ENCODE data around the gene XPC.

Gene XPC

DNA sequence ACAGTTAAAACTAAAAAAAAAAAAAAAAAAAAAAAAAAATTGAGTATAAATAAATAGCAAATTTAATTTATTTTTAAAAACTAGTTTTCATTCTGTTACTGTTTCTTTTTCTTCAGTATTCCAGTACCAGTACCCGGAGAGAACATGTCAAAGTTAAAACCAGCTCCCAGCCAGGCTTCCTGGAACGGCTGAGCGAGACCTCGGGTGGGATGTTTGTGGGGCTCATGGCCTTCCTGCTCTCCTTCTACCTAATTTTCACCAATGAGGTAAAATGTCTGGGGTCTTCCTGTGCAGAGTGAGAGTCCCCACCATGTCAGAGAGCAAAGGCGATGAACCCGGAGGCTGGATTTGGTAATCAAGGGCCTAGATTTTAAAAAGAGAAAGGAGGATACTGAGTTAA is 49.1 kb downstream of the XPC start:
- ChIA-PET CTCF (interaction anchor here (1.8 kb wide), 1 partner anchor 16 kb away, joined by 4 read pairs; no protein-coding TSS in a partner anchor), POLR2A (interaction anchor here (0.6 kb wide), 1 partner anchor 377 kb away, joined by 4 read pairs; no protein-coding TSS in a partner anchor)
- no peak overlapping the region for H3K27ac ChIP-seq (ENCODE audit: insufficient read depth in 1 of 2, low read depth in 1 of 2, low read length in 2 of 2, poor library complexity in 1 of 2, severe bottlenecking in 2 of 2)

DNA sequence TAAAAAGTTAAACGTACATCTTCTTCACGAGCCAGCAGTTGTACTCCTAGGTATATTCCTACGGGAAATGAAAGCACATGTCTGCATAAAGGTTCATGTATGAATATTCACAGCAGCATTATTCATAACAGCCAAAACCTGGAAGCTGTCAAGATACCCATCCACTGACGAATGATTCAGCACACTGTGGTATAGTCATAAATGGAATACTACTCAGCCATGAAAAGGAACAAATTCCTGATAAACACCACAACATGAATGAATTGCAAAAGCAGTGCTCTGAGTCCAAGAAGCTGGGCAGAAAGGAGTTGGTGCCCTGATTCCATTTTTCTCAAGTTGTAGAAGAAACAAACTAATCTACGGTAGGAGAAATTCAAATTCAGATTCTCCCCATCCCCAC is 49.7 kb downstream of the XPC start:
- CTCF ChIA-PET, result interaction anchor here (1.4 kb wide), 2 partner anchors 9 to 10 kb away, joined by 4 read pairs; no protein-coding TSS in a partner anchor
- POLR2A ChIA-PET, result interaction anchor here (0.6 kb wide), 1 partner anchor 377 kb away, joined by 4 read pairs; no protein-coding TSS in a partner anchor
- DNase-seq, result no peak
- peaks cover 2 to 28% (median 24%) of the 10 kb centered on the region in 4 experiments for H3K4me1 ChIP-seq (ENCODE audit: control extremely low read depth in 1 of 4, control insufficient read depth in 4 of 4, insufficient read depth in 4 of 4, low read length in 3 of 4)
- no peaks in the 10 kb centered on the region for H3K27me3 ChIP-seq (replicated peaks in 2 of 5; ENCODE audit: control insufficient read depth in 4 of 5, insufficient read depth in 5 of 5, low read length in 4 of 5)
- H3K4me3 ChIP-seq (ENCODE audit: control insufficient read depth in 1 of 7, extremely low read depth in 1 of 7, insufficient read depth in 4 of 7, low read depth in 2 of 7, low read length in 6 of 7), result no peak overlapping the region
- WGBS (ENCODE audit: insufficient coverage), result 100% methylated on average over 2 of the region's 5 CpGs
- H3K36me3 ChIP-seq (ENCODE audit: control insufficient read depth in 4 of 4, insufficient read depth in 4 of 4, low read length in 3 of 4), result peaks cover 16 to 63% (median 54%) of the 10 kb centered on the region in 4 experiments
- no peak overlapping the region for H3K27ac ChIP-seq (ENCODE audit: insufficient read depth in 1 of 2, low read depth in 1 of 2, low read length in 2 of 2, poor library complexity in 1 of 2, severe bottlenecking in 2 of 2)
- no peaks in the 10 kb centered on the region for H3K9me3 ChIP-seq (ENCODE audit: control extremely low read depth in 1 of 5, control insufficient read depth in 4 of 5, insufficient read depth in 2 of 5, low read depth in 1 of 5, low read length in 4 of 5)

More for the DNA sequence above, 49.1 kb downstream of the XPC start:
- H3K9me3 ChIP-seq (ENCODE audit: control extremely low read depth in 1 of 5, control insufficient read depth in 4 of 5, insufficient read depth in 2 of 5, low read depth in 1 of 5, low read length in 4 of 5), result no peaks in the 10 kb centered on the region
- H3K4me1 ChIP-seq (ENCODE audit: control extremely low read depth in 1 of 4, control insufficient read depth in 4 of 4, insufficient read depth in 4 of 4, low read length in 3 of 4), result peaks cover 2 to 22% (median 19%) of the 10 kb centered on the region in 4 experiments
- no peak overlapping the region for H3K4me3 ChIP-seq (ENCODE audit: control insufficient read depth in 1 of 7, extremely low read depth in 1 of 7, insufficient read depth in 4 of 7, low read depth in 2 of 7, low read length in 6 of 7)
- peaks cover 18 to 69% (median 59%) of the 10 kb centered on the region in 4 experiments for H3K36me3 ChIP-seq (ENCODE audit: control insufficient read depth in 4 of 4, insufficient read depth in 4 of 4, low read length in 3 of 4)
- DNase-seq, result no peak
- H3K27me3 ChIP-seq (replicated peaks in 2 of 5; ENCODE audit: control insufficient read depth in 4 of 5, insufficient read depth in 5 of 5, low read length in 4 of 5), result no peaks in the 10 kb centered on the region
- WGBS (ENCODE audit: insufficient coverage), result 92% methylated on average over 4 of the region's 6 CpGs

DNA sequence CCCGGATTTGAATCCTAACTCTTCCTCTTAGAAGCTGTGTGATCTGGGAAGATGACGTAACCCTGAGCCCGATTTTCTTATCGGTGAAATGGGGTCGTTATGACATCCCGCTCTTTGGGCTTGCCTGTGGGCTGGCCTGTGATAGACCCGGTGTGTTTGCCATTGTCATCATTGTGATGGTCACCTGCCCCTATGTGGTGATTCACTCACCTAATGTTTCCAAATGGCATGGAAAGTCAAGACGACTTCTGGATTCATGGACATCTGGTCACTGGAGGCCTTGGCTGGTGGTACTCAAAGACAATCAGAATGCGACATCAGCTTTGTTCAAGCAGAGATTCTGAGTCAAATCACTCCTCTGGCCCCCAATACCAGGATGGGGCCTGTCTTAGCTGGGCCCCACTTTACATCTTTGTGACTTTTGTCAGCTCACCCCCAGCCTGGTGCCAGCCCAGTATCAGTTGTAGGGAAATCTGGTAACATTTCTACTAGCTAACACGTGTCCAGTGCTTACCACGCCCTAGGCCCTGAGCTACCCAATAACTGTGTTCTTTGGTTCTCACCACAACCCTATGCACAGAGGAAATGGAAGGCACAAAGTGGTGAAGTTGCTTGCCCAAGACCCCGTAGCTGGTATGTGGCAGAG is 50.8 kb downstream of the XPC start:
- peaks cover 14 to 53% (median 43%) of the 10 kb centered on the region in 4 experiments for H3K36me3 ChIP-seq (ENCODE audit: control insufficient read depth in 4 of 4, insufficient read depth in 4 of 4, low read length in 3 of 4)
- no peak for DNase-seq
- 95% methylated on average over 12 of the region's 12 CpGs for WGBS (ENCODE audit: insufficient coverage)
- ChIA-PET POLR2A (interaction anchor here (1.3 kb wide), 1 partner anchor 18 kb away, joined by 4 read pairs; no protein-coding TSS in a partner anchor), CTCF (interaction anchor here (1.4 to 4.2 kb wide), 4 partner anchors 9 to 18 kb away, joined by 4 to 30 read pairs (median 4); no protein-coding TSS in a partner anchor)
- H3K9me3 ChIP-seq (ENCODE audit: control extremely low read depth in 1 of 5, control insufficient read depth in 4 of 5, insufficient read depth in 2 of 5, low read depth in 1 of 5, low read length in 4 of 5), result no peaks in the 10 kb centered on the region
- peak overlapping the region in 1 of 2 experiments; percentile 3 for H3K27ac ChIP-seq (ENCODE audit: insufficient read depth in 1 of 2, low read depth in 1 of 2, low read length in 2 of 2, poor library complexity in 1 of 2, severe bottlenecking in 2 of 2)
- H3K4me3 ChIP-seq (ENCODE audit: control insufficient read depth in 1 of 7, extremely low read depth in 1 of 7, insufficient read depth in 4 of 7, low read depth in 2 of 7, low read length in 6 of 7), result no peak overlapping the region
- peaks cover 2 to 38% (median 30%) of the 10 kb centered on the region in 4 experiments for H3K4me1 ChIP-seq (ENCODE audit: control extremely low read depth in 1 of 4, control insufficient read depth in 4 of 4, insufficient read depth in 4 of 4, low read length in 3 of 4)
- no peaks in the 10 kb centered on the region for H3K27me3 ChIP-seq (replicated peaks in 2 of 5; ENCODE audit: control insufficient read depth in 4 of 5, insufficient read depth in 5 of 5, low read length in 4 of 5)

DNA sequence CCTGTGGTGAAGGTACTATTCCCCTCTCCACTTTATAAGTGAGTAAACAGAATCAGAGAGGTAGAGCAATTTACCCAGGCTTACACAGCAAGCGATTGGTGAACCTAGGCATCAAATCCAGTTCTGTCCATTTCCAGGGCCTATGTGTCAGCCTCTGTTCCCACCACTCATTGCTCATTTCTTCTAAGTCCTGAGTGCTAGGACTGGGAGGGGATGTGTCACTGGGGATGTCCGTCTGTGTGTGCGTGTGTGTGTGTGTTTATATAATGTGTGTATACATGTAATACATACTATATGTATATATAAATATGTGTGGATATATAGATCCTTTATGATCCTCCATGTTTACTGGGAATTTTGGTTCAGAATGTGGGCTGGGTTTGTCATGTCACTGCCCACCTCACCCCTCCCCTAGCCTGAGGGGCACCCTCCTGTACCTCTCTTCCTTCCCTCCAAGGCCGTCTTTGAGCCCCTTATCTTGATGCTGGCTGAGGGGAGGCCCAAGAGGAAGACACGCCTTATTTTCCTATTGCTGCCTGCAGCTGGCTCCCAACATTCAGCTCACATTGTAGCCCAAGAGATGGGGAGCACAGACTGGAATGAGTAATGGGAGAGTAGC is 51.4 kb downstream of the XPC start:
- Histone ChIP-seq H3K27me3 (replicated peaks in 2 of 5; ENCODE audit: control insufficient read depth in 4 of 5, insufficient read depth in 5 of 5, low read length in 4 of 5) (no peaks in the 10 kb centered on the region), H3K27ac (ENCODE audit: insufficient read depth in 1 of 2, low read depth in 1 of 2, low read length in 2 of 2, poor library complexity in 1 of 2, severe bottlenecking in 2 of 2) (peak overlapping the region in 1 of 2 experiments; percentile 54), H3K4me3 (ENCODE audit: control insufficient read depth in 1 of 7, extremely low read depth in 1 of 7, insufficient read depth in 4 of 7, low read depth in 2 of 7, low read length in 6 of 7) (peak overlapping the region in 2 of 7 experiments; percentile 89 to 92), H3K4me1 (ENCODE audit: control extremely low read depth in 1 of 4, control insufficient read depth in 4 of 4, insufficient read depth in 4 of 4, low read length in 3 of 4) (peaks cover 2 to 42% (median 32%) of the 10 kb centered on the region in 4 experiments), H3K9me3 (ENCODE audit: control extremely low read depth in 1 of 5, control insufficient read depth in 4 of 5, insufficient read depth in 2 of 5, low read depth in 1 of 5, low read length in 4 of 5) (no peaks in the 10 kb centered on the region), H3K36me3 (ENCODE audit: control insufficient read depth in 4 of 4, insufficient read depth in 4 of 4, low read length in 3 of 4) (peaks cover 9 to 48% (median 37%) of the 10 kb centered on the region in 4 experiments)
- ChIA-PET POLR2A (interaction anchor here (1.3 kb wide), 1 partner anchor 18 kb away, joined by 4 read pairs; no protein-coding TSS in a partner anchor), CTCF (interaction anchor here (1.4 to 4.2 kb wide), 3 partner anchors 8 to 19 kb away, joined by 4 to 30 read pairs (median 5); no protein-coding TSS in a partner anchor)
- 0% methylated on average over 1 of the region's 5 CpGs for WGBS (ENCODE audit: insufficient coverage)
- no peak for DNase-seq

DNA sequence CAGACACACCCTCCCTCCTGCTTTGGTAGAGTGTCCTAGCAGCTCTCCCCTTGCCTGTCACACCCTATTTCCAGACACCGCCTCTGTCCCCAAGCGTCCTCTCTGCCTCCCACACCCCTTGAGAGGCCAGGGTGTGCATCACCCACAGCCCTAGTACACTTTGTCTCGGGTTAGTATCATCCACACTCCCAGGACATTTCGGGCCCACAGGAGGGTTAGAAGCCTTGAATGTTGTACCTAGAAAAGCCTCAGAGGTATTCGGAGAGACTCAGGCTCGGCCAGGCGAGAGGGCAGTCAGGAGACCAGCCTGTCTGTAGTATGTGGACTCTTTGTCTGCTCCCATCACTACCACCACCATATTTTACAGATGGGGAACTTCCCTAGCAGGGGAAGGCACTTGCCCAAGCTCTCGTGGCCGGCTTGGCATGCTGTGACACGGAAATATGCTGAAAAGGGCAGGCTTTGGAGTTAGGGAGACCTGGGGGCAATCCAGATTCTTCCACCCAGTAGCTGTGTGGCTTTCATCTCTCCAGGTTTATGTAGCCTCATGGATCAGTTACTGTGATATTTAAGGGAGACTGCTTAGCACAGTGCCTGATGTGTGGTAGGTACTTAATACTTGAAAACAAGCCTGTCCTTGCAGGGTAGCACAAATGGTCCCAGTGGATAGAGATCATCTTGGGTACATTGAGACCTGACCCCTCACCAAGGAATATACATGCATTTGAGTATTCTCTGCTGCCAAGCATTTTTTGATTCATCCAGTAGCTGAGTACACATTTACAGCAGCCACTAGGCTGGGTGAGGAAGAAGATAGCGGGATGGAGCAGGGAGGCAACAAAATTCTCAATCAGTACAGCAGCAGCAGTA is 52.1 kb downstream of the XPC start:
- peaks cover 8 to 48% (median 32%) of the 10 kb centered on the region in 4 experiments for H3K36me3 ChIP-seq (ENCODE audit: control insufficient read depth in 4 of 4, insufficient read depth in 4 of 4, low read length in 3 of 4)
- ChIA-PET CTCF (interaction anchor here (0.7 to 4.2 kb wide), 10 partner anchors 8 to 525 kb away, joined by 3 to 30 read pairs (median 4); partner anchors contain the start of genes CCDC174, LSM3 and XPC), POLR2A (interaction anchor here (0.5 to 2.1 kb wide), 4 partner anchors 17 to 52 kb away, joined by 3 to 28 read pairs (median 5); partner anchors contain the start of genes LSM3 and XPC)
- H3K4me1 ChIP-seq (ENCODE audit: control extremely low read depth in 1 of 4, control insufficient read depth in 4 of 4, insufficient read depth in 4 of 4, low read length in 3 of 4), result peaks cover 2 to 42% (median 32%) of the 10 kb centered on the region in 4 experiments
- no peak for DNase-seq
- no peaks in the 10 kb centered on the region for H3K27me3 ChIP-seq (replicated peaks in 2 of 5; ENCODE audit: control insufficient read depth in 4 of 5, insufficient read depth in 5 of 5, low read length in 4 of 5)
- H3K4me3 ChIP-seq (ENCODE audit: control insufficient read depth in 1 of 7, extremely low read depth in 1 of 7, insufficient read depth in 4 of 7, low read depth in 2 of 7, low read length in 6 of 7), result peak overlapping the region; percentile 80 to 99 (median 92)
- WGBS (ENCODE audit: insufficient coverage), result 92% methylated on average over 9 of the region's 11 CpGs
- H3K27ac ChIP-seq (ENCODE audit: insufficient read depth in 1 of 2, low read depth in 1 of 2, low read length in 2 of 2, poor library complexity in 1 of 2, severe bottlenecking in 2 of 2), result peak overlapping the region; percentile 76 to 91
- H3K9me3 ChIP-seq (ENCODE audit: control extremely low read depth in 1 of 5, control insufficient read depth in 4 of 5, insufficient read depth in 2 of 5, low read depth in 1 of 5, low read length in 4 of 5), result no peaks in the 10 kb centered on the region
